A549 (cell line): ENCODE data around the gene KRTAP20-3. TPM values are rescaled to one million over a fixed set of nuclear protein-coding genes. Genes with fewer than 3 reads are reported as not detected.

Source experiments
- ATAC-seq, 2 experiments: fragments of 200-7000 bp in 1 of 2; fragments of >200 bp in 1 of 2; cut with Nextera tagmentation in 1 of 2; cut with Tn5 transposase in 1 of 2; 3 replicates each; pipeline versions ENCODE4 v1.8.0 to v1.9.1; 2018 to 2020; ENCODE audit warnings: mild to moderate bottlenecking in 1 of 2, moderate library complexity in 1 of 2
- CTCF ChIA-PET: fragments of 300-600 bp; sonication (Branson Sonifier 250); formaldehyde crosslinking; extraction: SDS; loops from one replicate; lab custom pipeline; 2021; ENCODE audit warnings: antibody characterized with exemption, inconsistent platforms; lab: Yijun Ruan, JAX
- POLR2A ChIA-PET: fragments of 350-600 bp; formaldehyde crosslinking; extraction: SDS; loops from one replicate; lab custom pipeline; 2021; ENCODE audit warnings: antibody characterized with exemption, inconsistent platforms; lab: Yijun Ruan, JAX
- DNase-seq, 2 experiments: peaks; one replicate each; pipeline versions ENCODE4 v3.0.0 to v3.0.0-alpha.2; 2011 to 2016; ENCODE audit warnings: low read depth in 1 of 2, low spot score in 1 of 2
- FAIRE-seq: peaks from 2 replicates; lab custom pipeline; 2011; peaks lifted over from hg19 to GRCh38; lab: Jason Lieb, UNC
- H3K27ac ChIP-seq, 2 experiments: fragments of >200 bp; sonication (Bioruptor Twin); formaldehyde crosslinking; 3 replicates each; pipeline ENCODE4 v1.5.1; 2016 to 2017
- H3K4me1 ChIP-seq: fragments of >200 bp; sonication (Bioruptor Twin); formaldehyde crosslinking; 3 replicates; pipeline ENCODE4 v1.6.1; 2016
- H3K4me2 ChIP-seq: fragments of >200 bp; sonication (Bioruptor Twin); formaldehyde crosslinking; 3 replicates; pipeline ENCODE4 v1.6.1; 2016
- H3K4me3 ChIP-seq: fragments of >200 bp; sonication (Bioruptor Twin); formaldehyde crosslinking; 3 replicates; pipeline ENCODE4 v1.5.1; 2016
- H3K9me3 ChIP-seq: fragments of >200 bp; sonication (Bioruptor Twin); formaldehyde crosslinking; 3 replicates; pipeline ENCODE4 v1.6.1; 2016
- CHD2 ChIP-seq: fragments of 150-350 bp; IDR thresholded peaks from 2 replicates; pipeline ENCODE4 v1.6.1; 2014; ENCODE audit warnings: low read length; ENCODE audit not compliant: partially characterized antibody
- GATA3 ChIP-seq: IDR thresholded peaks from 2 replicates; pipeline ENCODE4 v1.6.1; 2012; ENCODE audit warnings: borderline replicate concordance
- HEYL ChIP-seq: fragments of 250-450 bp; sonication (Bioruptor Pico); IDR thresholded peaks from 2 replicates; pipeline ENCODE4 v1.8.0; 2021; ENCODE audit warnings: mild to moderate bottlenecking, moderate library complexity
- HOXB5 ChIP-seq: fragments of 250-450 bp; sonication (Bioruptor Pico); IDR thresholded peaks from 2 replicates; pipeline ENCODE4 v1.5.0; 2020; ENCODE audit warnings: mild to moderate bottlenecking, moderate library complexity
- JUNB ChIP-seq: fragments of >200 bp; sonication (Bioruptor Twin); formaldehyde crosslinking; IDR thresholded peaks from 2 replicates; pipeline ENCODE4 v1.6.1; 2016
- KDM5A ChIP-seq: fragments of 200-600 bp; sonication (generic); IDR thresholded peaks from 2 replicates; pipeline ENCODE4 v1.6.1; 2016; ENCODE audit warnings: antibody characterized with exemption, mild to moderate bottlenecking
- MAFK ChIP-seq: fragments of 450-650 bp; IDR thresholded peaks from 2 replicates; pipeline ENCODE4 v1.6.1; 2014; ENCODE audit not compliant: partially characterized antibody
- NFE2L2 ChIP-seq: fragments of 150-350 bp; conservative IDR thresholded peaks from 2 replicates; pipeline ENCODE4 v1.6.1; 2014; ENCODE audit warnings: low read length
- PHF8 ChIP-seq: fragments of 200-600 bp; sonication (generic); IDR thresholded peaks from 2 replicates; pipeline ENCODE4 v1.6.1; 2016; ENCODE audit warnings: low read depth, mild to moderate bottlenecking, antibody characterized with exemption, moderate library complexity, borderline replicate concordance
- RARB ChIP-seq: fragments of 250-450 bp; sonication (Bioruptor Pico); IDR thresholded peaks from 2 replicates; pipeline ENCODE4 v1.8.0; 2021; ENCODE audit warnings: mild to moderate bottlenecking, moderate library complexity
- RNF2 ChIP-seq: fragments of 200-600 bp; sonication (generic); IDR thresholded peaks from 2 replicates; pipeline ENCODE4 v1.6.1; 2016; ENCODE audit warnings: low read depth, mild to moderate bottlenecking, antibody characterized with exemption, moderate library complexity, borderline replicate concordance
- SREBF2 ChIP-seq: fragments of 450-650 bp; IDR thresholded peaks from 2 replicates; pipeline ENCODE4 v1.6.1; 2014; ENCODE audit warnings: mild to moderate bottlenecking, moderate library complexity
- ZNF302 ChIP-seq: fragments of 250-450 bp; sonication (Bioruptor Pico); IDR thresholded peaks from 2 replicates; pipeline ENCODE4 v1.9.0; 2021; ENCODE audit warnings: inconsistent platforms, mild to moderate bottlenecking, moderate library complexity
- WGBS: methylation state at CpG from one replicate; pipeline ENCODE4 v1.1.6; 2017; ENCODE audit errors: missing lambda C conversion rate; 5-methylcytosine and 5-hydroxymethylcytosine counted together
- polyA minus RNA-seq: library from RNA; depleted of rRNA, polyadenylated mRNA; stranded (reverse); fragments of >200 nt; gene quantifications from 2 replicates; pipeline ENCODE4 v1.2.3, GENCODE V29; 2011; rRNA and poly(A)+ RNA removed
- polyA plus RNA-seq, 4 experiments: library from polyadenylated mRNA; depleted of rRNA in 3 of 4; stranded (reverse); fragments of >200 nt; fragmentation: RNase III in 1 of 4; extraction: RNeasy Plus Mini Kit Qiagen cat#74134 plus additional on column Dnase treatment in 1 of 4; gene quantifications; 2 replicates in 3 of 4; 3 replicates in 1 of 4; pipeline ENCODE4 v1.2.3, GENCODE V29; 2011 to 2017
- TF ChIP-seq, protein P1 (sequence below): fragments of 200-600 bp; sonication (generic); IDR thresholded peaks from 2 replicates; pipeline ENCODE4 v1.6.1; 2016; ENCODE audit warnings: antibody characterized with exemption, mild to moderate bottlenecking, moderate library complexity
- TF ChIP-seq, protein P2 (sequence below): fragments of >200 bp; sonication (Bioruptor Twin); formaldehyde crosslinking; IDR thresholded peaks from 3 replicates; pipeline ENCODE4 v1.5.1; 2016
- TF ChIP-seq, protein P3 (sequence below): fragments of 250-450 bp; sonication (Bioruptor Pico); IDR thresholded peaks from 2 replicates; pipeline ENCODE4 v1.5.0; 2020; ENCODE audit warnings: low read depth, mild to moderate bottlenecking, moderate library complexity
- TF ChIP-seq, protein P4 (sequence below): fragments of 450-650 bp; IDR thresholded peaks from 2 replicates; pipeline ENCODE4 v1.6.1; 2014; ENCODE audit warnings: antibody characterized with exemption
- TF ChIP-seq, protein P5 (sequence below): IDR thresholded peaks from 2 replicates; pipeline ENCODE4 v1.6.1; 2012; ENCODE audit warnings: low read depth, borderline replicate concordance
- TF ChIP-seq, protein P6 (sequence below): fragments of >200 bp; sonication (Bioruptor Twin); formaldehyde crosslinking; IDR thresholded peaks from 3 replicates; pipeline ENCODE4 v1.6.1; 2016

The KRTAP20-3 gene
- polyA plus RNA-seq (2011; rRNA removed) (not detected in 2 replicates), polyA plus RNA-seq (2017; fragmentation: RNase III; extraction: RNeasy Plus Mini Kit Qiagen cat#74134 plus additional on column Dnase treatment) (not detected in 3 replicates), polyA minus RNA-seq (not detected in 2 replicates)
- not detected in 2 replicates for polyA plus RNA-seq (2012; cell fraction: cytosol; rRNA removed)
- polyA plus RNA-seq (2012; cell fraction: nucleus; rRNA removed), result not detected in 2 replicates

DNA sequence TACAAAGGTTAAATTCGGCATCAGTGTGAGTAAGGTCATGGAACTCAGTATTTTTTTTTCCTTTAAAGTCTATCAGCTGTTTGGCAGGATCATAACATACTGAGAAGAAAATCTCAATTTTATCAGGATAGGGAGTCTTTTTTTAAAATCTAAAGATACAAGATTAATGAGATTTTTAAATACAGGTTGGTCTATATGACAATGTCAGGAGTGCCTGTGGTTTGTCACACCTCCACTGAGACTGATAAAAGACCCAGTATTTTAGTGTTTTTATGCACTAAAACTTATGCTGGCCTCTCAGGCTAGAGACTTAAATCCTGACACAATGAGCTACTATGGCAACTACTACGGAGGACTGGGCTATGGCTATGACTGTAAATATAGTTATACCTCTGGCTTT, at the start of gene KRTAP20-3:
Gene KRTAP20-3, plus strand, starts transcription at position 301 of the 400 bp plus-strand sequence.
- DNase-seq, result no peak
- H3K4me3 ChIP-seq, result no peak within 1 kb of the TSS
- WGBS, result 0% methylated on average over 2 of the region's 2 CpGs
- no peaks in the 10 kb centered on the region for H3K9me3 ChIP-seq
- no peak for ATAC-seq
- no peak within 1 kb of the TSS for H3K27ac ChIP-seq
- H3K4me2 ChIP-seq, result no peak within 1 kb of the TSS
- no peaks in the 10 kb centered on the region for H3K4me1 ChIP-seq
- FAIRE-seq, result no peak
- no peak for TF ChIP-seq KDM5A
- TF ChIP-seq, protein P1, sequence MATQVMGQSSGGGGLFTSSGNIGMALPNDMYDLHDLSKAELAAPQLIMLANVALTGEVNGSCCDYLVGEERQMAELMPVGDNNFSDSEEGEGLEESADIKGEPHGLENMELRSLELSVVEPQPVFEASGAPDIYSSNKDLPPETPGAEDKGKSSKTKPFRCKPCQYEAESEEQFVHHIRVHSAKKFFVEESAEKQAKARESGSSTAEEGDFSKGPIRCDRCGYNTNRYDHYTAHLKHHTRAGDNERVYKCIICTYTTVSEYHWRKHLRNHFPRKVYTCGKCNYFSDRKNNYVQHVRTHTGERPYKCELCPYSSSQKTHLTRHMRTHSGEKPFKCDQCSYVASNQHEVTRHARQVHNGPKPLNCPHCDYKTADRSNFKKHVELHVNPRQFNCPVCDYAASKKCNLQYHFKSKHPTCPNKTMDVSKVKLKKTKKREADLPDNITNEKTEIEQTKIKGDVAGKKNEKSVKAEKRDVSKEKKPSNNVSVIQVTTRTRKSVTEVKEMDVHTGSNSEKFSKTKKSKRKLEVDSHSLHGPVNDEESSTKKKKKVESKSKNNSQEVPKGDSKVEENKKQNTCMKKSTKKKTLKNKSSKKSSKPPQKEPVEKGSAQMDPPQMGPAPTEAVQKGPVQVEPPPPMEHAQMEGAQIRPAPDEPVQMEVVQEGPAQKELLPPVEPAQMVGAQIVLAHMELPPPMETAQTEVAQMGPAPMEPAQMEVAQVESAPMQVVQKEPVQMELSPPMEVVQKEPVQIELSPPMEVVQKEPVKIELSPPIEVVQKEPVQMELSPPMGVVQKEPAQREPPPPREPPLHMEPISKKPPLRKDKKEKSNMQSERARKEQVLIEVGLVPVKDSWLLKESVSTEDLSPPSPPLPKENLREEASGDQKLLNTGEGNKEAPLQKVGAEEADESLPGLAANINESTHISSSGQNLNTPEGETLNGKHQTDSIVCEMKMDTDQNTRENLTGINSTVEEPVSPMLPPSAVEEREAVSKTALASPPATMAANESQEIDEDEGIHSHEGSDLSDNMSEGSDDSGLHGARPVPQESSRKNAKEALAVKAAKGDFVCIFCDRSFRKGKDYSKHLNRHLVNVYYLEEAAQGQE, result no peak
- no peak for TF ChIP-seq ZNF302
- ChIA-PET POLR2A (no interaction called here), CTCF (no interaction called here)

DNA sequence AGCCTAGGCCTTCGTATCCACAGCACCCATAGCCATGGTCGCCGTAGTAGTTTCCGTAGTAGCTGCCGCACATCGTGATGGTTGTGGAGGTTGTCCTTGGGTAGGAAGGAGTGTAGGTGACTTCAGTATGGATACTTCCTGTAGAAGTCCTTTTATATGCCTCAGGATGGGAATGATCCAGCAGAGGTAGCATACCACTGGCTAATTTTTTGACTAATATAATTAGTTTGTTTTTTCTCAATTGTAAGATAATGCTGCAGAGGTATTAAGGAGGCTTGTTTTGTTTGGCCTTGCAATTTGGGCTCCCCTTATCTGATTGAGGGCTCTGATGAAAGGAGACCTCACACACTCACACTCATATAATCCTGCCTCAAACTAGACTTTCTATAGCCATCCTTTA, 43.9 kb upstream of the KRTAP20-3 start, which contains the start of gene KRTAP6-2:
Gene KRTAP6-2, minus strand, starts transcription at position 101 of the 400 bp plus-strand sequence. Its CDS starts 28 bp downstream, at position 73.
- FAIRE-seq (no peak), ATAC-seq (no peak)
- no peak within 1 kb of the TSS for H3K4me3 ChIP-seq
- ChIA-PET POLR2A (no interaction called here), CTCF (no interaction called here)
- TF ChIP-seq, protein P2, sequence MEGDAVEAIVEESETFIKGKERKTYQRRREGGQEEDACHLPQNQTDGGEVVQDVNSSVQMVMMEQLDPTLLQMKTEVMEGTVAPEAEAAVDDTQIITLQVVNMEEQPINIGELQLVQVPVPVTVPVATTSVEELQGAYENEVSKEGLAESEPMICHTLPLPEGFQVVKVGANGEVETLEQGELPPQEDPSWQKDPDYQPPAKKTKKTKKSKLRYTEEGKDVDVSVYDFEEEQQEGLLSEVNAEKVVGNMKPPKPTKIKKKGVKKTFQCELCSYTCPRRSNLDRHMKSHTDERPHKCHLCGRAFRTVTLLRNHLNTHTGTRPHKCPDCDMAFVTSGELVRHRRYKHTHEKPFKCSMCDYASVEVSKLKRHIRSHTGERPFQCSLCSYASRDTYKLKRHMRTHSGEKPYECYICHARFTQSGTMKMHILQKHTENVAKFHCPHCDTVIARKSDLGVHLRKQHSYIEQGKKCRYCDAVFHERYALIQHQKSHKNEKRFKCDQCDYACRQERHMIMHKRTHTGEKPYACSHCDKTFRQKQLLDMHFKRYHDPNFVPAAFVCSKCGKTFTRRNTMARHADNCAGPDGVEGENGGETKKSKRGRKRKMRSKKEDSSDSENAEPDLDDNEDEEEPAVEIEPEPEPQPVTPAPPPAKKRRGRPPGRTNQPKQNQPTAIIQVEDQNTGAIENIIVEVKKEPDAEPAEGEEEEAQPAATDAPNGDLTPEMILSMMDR, result no peak
- TF ChIP-seq PHF8 (no peak), SREBF2 (no peak), HOXB5 (CRISPR knock-in tag) (no peak), RARB (CRISPR knock-in tag) (no peak)
- TF ChIP-seq, all 56 proteins: peak for 0
- WGBS, result 53% methylated on average over 6 of the region's 6 CpGs
- no peaks in the 10 kb centered on the region for H3K4me1 ChIP-seq
- no peak within 1 kb of the TSS for H3K4me2 ChIP-seq
- no peak for DNase-seq
- no peak within 1 kb of the TSS for H3K27ac ChIP-seq
- no peaks in the 10 kb centered on the region for H3K9me3 ChIP-seq

DNA sequence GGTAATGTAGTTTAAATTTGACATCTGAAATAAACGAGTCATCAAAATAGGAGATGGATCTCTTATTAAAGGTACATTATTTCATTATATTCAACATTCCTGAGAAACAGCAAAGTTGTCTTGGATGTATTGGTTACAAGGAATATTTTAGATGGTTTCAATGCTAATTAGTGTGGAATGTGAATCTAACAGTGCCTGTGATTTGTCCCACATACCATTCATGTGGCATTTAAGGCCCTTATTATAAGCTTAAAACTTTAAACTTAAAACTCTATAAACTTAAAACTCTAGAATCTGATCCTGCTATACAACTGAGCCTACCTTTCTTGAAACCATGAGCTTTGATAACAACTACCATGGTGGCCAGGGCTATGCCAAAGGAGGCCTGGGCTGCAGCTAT, 41.9 kb upstream of the KRTAP20-3 start, which contains the start of gene KRTAP22-1:
Gene KRTAP22-1, plus strand, starts transcription at position 301 of the 400 bp plus-strand sequence.
- H3K9me3 ChIP-seq, result no peaks in the 10 kb centered on the region
- TF ChIP-seq, protein P3, sequence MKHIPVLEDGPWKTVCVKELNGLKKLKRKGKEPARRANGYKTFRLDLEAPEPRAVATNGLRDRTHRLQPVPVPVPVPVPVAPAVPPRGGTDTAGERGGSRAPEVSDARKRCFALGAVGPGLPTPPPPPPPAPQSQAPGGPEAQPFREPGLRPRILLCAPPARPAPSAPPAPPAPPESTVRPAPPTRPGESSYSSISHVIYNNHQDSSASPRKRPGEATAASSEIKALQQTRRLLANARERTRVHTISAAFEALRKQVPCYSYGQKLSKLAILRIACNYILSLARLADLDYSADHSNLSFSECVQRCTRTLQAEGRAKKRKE, result no peak
- TF ChIP-seq NFE2L2 (no peak), CHD2 (no peak), GATA3 (no peak), RNF2 (no peak), HEYL (CRISPR knock-in tag) (no peak), MAFK (no peak), KDM5A (no peak), JUNB (no peak)
- TF ChIP-seq, protein P4, sequence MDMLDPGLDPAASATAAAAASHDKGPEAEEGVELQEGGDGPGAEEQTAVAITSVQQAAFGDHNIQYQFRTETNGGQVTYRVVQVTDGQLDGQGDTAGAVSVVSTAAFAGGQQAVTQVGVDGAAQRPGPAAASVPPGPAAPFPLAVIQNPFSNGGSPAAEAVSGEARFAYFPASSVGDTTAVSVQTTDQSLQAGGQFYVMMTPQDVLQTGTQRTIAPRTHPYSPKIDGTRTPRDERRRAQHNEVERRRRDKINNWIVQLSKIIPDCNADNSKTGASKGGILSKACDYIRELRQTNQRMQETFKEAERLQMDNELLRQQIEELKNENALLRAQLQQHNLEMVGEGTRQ, result no peak
- TF ChIP-seq, protein P5, sequence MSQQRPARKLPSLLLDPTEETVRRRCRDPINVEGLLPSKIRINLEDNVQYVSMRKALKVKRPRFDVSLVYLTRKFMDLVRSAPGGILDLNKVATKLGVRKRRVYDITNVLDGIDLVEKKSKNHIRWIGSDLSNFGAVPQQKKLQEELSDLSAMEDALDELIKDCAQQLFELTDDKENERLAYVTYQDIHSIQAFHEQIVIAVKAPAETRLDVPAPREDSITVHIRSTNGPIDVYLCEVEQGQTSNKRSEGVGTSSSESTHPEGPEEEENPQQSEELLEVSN, result no peak
- TF ChIP-seq, protein P6, sequence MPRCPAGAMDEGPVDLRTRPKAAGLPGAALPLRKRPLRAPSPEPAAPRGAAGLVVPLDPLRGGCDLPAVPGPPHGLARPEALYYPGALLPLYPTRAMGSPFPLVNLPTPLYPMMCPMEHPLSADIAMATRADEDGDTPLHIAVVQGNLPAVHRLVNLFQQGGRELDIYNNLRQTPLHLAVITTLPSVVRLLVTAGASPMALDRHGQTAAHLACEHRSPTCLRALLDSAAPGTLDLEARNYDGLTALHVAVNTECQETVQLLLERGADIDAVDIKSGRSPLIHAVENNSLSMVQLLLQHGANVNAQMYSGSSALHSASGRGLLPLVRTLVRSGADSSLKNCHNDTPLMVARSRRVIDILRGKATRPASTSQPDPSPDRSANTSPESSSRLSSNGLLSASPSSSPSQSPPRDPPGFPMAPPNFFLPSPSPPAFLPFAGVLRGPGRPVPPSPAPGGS, result no peak

More for the DNA sequence above, 41.9 kb upstream of the KRTAP20-3 start, which contains the start of gene KRTAP22-1:
- POLR2A ChIA-PET, result no interaction called here
- Histone ChIP-seq H3K4me3 (no peak within 1 kb of the TSS), H3K4me2 (no peak within 1 kb of the TSS), H3K27ac (no peak within 1 kb of the TSS), H3K4me1 (no peaks in the 10 kb centered on the region)
- DNase-seq (no peak), FAIRE-seq (no peak), ATAC-seq (no peak)
- CTCF ChIA-PET, result no interaction called here
- 0% methylated on average over 1 of the region's 1 CpG for WGBS
